ENCODE measurements around the gene SPINK4. TPM values are rescaled to one million over a fixed set of nuclear protein-coding genes. Genes with fewer than 3 reads are reported as not detected.

The SPINK4 gene
- total RNA-seq, 1 experiment from 2014 or later = not detected

DNA sequence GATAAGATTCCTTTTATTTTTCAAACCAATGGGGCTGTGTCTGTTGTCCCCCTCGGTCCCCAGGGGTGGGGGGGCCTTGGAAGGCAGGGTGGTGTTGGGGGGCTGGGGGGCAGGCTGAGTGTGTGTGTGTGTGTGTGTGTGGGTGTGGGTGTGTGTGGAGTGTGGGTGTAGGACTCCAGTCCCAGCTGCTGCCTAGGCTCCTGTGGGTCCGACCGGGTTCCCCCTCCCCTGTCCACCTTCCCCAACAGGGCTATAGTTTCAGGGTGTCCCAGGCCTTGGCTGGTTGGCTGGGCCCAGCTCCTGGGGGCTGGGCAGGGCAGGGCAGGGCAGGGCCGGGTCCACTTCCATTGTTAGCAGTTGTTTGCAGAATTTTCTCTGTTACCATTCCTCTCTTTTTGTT lies 48.3 kb downstream of the SPINK4 start:
- no peak overlapping the region for H4K5ac ChIP-seq (ENCODE audit: insufficient read length, low read depth, low read length)
- DNase-seq = no peak
- WGBS (ENCODE audit: extremely low coverage, insufficient read length, low lambda C conversion rate) = no CpG with 5 or more reads among the region's 4 CpGs
- no peak overlapping the region for H3K9ac ChIP-seq (ENCODE audit: extremely low read depth, insufficient read length, low read length)
- H2BK12ac ChIP-seq (ENCODE audit: insufficient read length, low read depth, low read length) = no peak overlapping the region
- H3K27ac ChIP-seq (ENCODE audit: insufficient read length, low read depth, low read length) = no peak overlapping the region
- H3K36me3 Mint-ChIP-seq (ENCODE audit: insufficient read depth in 1 of 3, low read depth in 3 of 3) = peaks cover 1 to 14% (median 12%) of the 10 kb centered on the region in 3 experiments; a peak in 5 of 7 replicates
- H2BK120ac ChIP-seq (ENCODE audit: low read depth, low read length, poor library complexity, severe bottlenecking) = no peak overlapping the region
- no peak overlapping the region for H3T11ph ChIP-seq (ENCODE audit: low read length)
- no peak overlapping the region for H3K14ac ChIP-seq (ENCODE audit: insufficient read depth, low read length)
- peaks cover 0 to 2% of the 10 kb centered on the region in 2 experiments; a peak in 2 of 5 replicates for H3K9me3 Mint-ChIP-seq
- no peak overlapping the region for H3K56ac ChIP-seq (ENCODE audit: insufficient read length, low read depth, low read length)
- H3K4me3 Mint-ChIP-seq = no peak overlapping the region
- no peak overlapping the region for H4K91ac ChIP-seq (ENCODE audit: insufficient read length, low read depth, low read length)
- H3K27me3 ChIP-seq (ENCODE audit: insufficient read depth, low read length) = no peaks in the 10 kb centered on the region
- H2BK15ac ChIP-seq (ENCODE audit: low read depth, low read length) = no peak overlapping the region
- no peak overlapping the region for H2BK20ac ChIP-seq (ENCODE audit: low read depth, low read length, poor library complexity, severe bottlenecking)
- H4K20me1 ChIP-seq (ENCODE audit: control insufficient read depth, insufficient read depth, insufficient read length) = no peaks in the 10 kb centered on the region
- H3K23ac ChIP-seq (ENCODE audit: insufficient read length, low read depth, low read length) = no peak overlapping the region
- no peaks in the 10 kb centered on the region for H3K9me3 ChIP-seq (ENCODE audit: control insufficient read depth, low read depth, low read length)
- no peak overlapping the region for H2AK5ac ChIP-seq (ENCODE audit: insufficient read length, low read length)
- no peaks in the 10 kb centered on the region for H3K23me2 ChIP-seq (ENCODE audit: insufficient read length, low read depth, low read length, poor library complexity, severe bottlenecking)
- H3K4ac ChIP-seq (ENCODE audit: low read depth, low read length) = no peak overlapping the region
- H3K79me1 ChIP-seq (ENCODE audit: insufficient read depth, low read depth, low read length, poor library complexity, severe bottlenecking) = peaks cover 4% of the 10 kb centered on the region
- no peaks in the 10 kb centered on the region for H3K27me3 Mint-ChIP-seq (ENCODE audit: low read depth)
- no peak overlapping the region for H3K4me2 ChIP-seq (ENCODE audit: insufficient read depth, insufficient read length, low read length)
- H3K18ac ChIP-seq (ENCODE audit: insufficient read length, low read depth, low read length) = no peak overlapping the region
- no peak overlapping the region for H3K27ac Mint-ChIP-seq
- 0 out of 2 replicates have a peak, but pooled peaks cover 2% of the 10 kb centered on the region for H3K4me1 ChIP-seq (ENCODE audit: insufficient read depth, low read length)
- peaks cover 11 to 15% of the 10 kb centered on the region in 2 experiments for H3K4me1 Mint-ChIP-seq
- no peak overlapping the region for H2BK5ac ChIP-seq (ENCODE audit: insufficient read length, low read length)
- no peak overlapping the region for H2AFZ ChIP-seq (ENCODE audit: low read length)
- peaks cover 15% of the 10 kb centered on the region; the same call in 1 of the 2 replicates for H3K79me2 ChIP-seq (ENCODE audit: insufficient read depth, low read length)
- TF ChIP-seq, protein P1, sequence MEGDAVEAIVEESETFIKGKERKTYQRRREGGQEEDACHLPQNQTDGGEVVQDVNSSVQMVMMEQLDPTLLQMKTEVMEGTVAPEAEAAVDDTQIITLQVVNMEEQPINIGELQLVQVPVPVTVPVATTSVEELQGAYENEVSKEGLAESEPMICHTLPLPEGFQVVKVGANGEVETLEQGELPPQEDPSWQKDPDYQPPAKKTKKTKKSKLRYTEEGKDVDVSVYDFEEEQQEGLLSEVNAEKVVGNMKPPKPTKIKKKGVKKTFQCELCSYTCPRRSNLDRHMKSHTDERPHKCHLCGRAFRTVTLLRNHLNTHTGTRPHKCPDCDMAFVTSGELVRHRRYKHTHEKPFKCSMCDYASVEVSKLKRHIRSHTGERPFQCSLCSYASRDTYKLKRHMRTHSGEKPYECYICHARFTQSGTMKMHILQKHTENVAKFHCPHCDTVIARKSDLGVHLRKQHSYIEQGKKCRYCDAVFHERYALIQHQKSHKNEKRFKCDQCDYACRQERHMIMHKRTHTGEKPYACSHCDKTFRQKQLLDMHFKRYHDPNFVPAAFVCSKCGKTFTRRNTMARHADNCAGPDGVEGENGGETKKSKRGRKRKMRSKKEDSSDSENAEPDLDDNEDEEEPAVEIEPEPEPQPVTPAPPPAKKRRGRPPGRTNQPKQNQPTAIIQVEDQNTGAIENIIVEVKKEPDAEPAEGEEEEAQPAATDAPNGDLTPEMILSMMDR (conservative IDR thresholded peaks at IDR 0.05) = no peak
- H4K8ac ChIP-seq (replicated peaks; ENCODE audit: insufficient read length, low read depth, low read length) = no peak overlapping the region
